Large intestine (tissue), 3 donors: Measurements from ENCODE around the gene PHF21B. TPM values are rescaled to one million over a fixed set of nuclear protein-coding genes. Genes with fewer than 3 reads are reported as not detected.

ENCODE experiments used
- DNase-seq, 2 donors: peaks; one replicate each; pipeline versions ENCODE4 v3.0.0 to v3.0.0-alpha.2; 2013
- H3K27ac ChIP-seq: one replicate; pipeline ENCODE4 v1.5.1; 2013; ENCODE audit warnings: low read length
- H3K27me3 ChIP-seq: 2 replicates; pipeline ENCODE4 v1.6.1; 2013; ENCODE audit warnings: low read length; ENCODE audit not compliant: control insufficient read depth, insufficient read depth
- H3K36me3 ChIP-seq: 2 replicates; pipeline ENCODE4 v1.6.1; 2013; ENCODE audit warnings: low read length; ENCODE audit not compliant: control insufficient read depth, insufficient read depth
- H3K4me1 ChIP-seq: one replicate; pipeline ENCODE4 v1.6.1; 2013; ENCODE audit warnings: low read length; ENCODE audit not compliant: control insufficient read depth, insufficient read depth
- H3K4me3 ChIP-seq: one replicate; pipeline ENCODE4 v1.5.1; 2013; ENCODE audit warnings: low read length
- H3K9me3 ChIP-seq: one replicate; pipeline ENCODE4 v1.6.1; 2013; ENCODE audit warnings: mild to moderate bottlenecking, low read depth, low read length, moderate library complexity; ENCODE audit not compliant: control insufficient read depth
- WGBS: methylation state at CpG from one replicate; pipeline ENCODE4 v1.1.5; 2013; ENCODE audit warnings: low lambda C conversion rate; ENCODE audit not compliant: insufficient coverage; 5-methylcytosine and 5-hydroxymethylcytosine counted together
- polyA plus RNA-seq: library from polyadenylated mRNA; unstranded; fragments of 120-200 nt; gene quantifications from one replicate; pipeline ENCODE4 v1.2.1, GENCODE V29; 2013

PHF21B gene
- polyA plus RNA-seq, 1 donor, result 0.63 TPM

- DNase-seq, result no peak
- no peak overlapping the region for H3K4me3 ChIP-seq
- WGBS, result no CpG with 5 or more reads among the region's 25 CpGs
- no peaks in the 10 kb centered on the region for H3K9me3 ChIP-seq
- H3K27me3 ChIP-seq, result no peaks in the 10 kb centered on the region
- no peaks in the 10 kb centered on the region for H3K4me1 ChIP-seq
- no peak overlapping the region for H3K27ac ChIP-seq
- no peaks in the 10 kb centered on the region for H3K36me3 ChIP-seq
Measured at GRCh38 chr22:44845796-44846720, 163.7 kb downstream of the PHF21B start.

DNA sequence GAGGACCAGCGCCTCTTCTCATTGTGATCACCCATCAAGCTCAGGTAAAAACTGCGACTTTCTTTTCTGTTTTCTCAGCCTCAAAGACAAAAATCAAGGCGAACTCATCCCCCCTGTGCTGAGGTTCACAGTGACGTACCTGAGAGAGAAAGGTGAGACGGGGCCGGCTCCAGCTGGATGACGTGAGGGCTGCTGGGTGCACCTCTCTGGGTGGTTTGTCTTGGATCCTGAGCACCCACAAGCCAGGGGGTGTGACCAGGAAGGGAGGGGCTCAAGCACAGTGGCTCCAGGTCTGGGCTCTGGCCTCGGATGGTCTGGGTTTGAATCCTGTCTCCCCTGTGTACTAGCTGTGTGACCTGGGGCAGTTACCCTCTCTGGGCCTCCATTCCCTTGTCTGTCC lies 164.6 kb downstream of the PHF21B start:
- Histone ChIP-seq H3K9me3 (no peaks in the 10 kb centered on the region), H3K36me3 (no peaks in the 10 kb centered on the region), H3K4me1 (no peaks in the 10 kb centered on the region), H3K27me3 (no peaks in the 10 kb centered on the region), H3K27ac (no peak overlapping the region), H3K4me3 (no peak overlapping the region)
- DNase-seq, result no peak
- no CpG with 5 or more reads among the region's 8 CpGs for WGBS

- no peaks in the 10 kb centered on the region for H3K4me1 ChIP-seq
- no peaks in the 10 kb centered on the region for H3K36me3 ChIP-seq
- no peak overlapping the region for H3K4me3 ChIP-seq
- H3K27ac ChIP-seq, result no peak overlapping the region
- no peaks in the 10 kb centered on the region for H3K9me3 ChIP-seq
- WGBS, result no CpG with 5 or more reads among the region's 7 CpGs
- no peak for DNase-seq
- no peaks in the 10 kb centered on the region for H3K27me3 ChIP-seq
Measured at GRCh38 chr22:44842417-44842816, 167.4 kb downstream of the PHF21B start.

DNA sequence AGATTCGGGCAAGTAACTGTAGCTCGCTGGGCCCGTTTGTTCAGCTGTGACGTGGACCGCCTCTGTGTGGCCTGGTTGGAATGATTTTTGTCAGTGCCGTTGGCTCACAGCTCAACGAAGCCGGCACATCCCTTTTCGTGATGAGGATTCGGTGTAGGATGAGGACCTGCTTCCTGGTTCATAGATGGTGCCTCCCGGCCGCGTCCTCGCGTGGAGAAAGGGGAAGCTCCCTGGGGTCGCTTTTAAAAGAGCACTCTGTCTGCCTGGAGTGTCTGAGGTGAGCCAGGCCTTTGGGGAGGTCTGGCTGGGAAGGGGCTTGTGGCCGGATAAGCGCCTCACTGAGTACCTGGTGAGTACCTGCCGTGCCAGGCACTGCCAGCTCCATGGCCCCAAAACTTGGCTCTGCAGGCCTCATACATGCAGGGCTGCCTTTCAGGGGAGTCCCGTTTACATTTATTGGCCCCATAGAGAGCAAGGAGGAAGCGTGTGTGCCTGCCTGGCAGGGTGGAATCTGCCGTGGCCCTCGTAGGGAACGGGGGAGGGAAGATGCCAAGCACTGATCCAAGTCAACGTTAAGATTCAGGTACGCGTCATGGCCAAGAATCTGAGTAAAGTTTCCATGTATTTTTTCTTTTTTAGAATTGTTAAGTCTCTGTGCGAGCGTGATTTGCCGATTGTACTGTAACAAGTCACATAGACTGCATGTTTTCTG lies 169.0 kb downstream of the PHF21B start:
- no peak overlapping the region for H3K27ac ChIP-seq
- H3K9me3 ChIP-seq, result no peaks in the 10 kb centered on the region
- H3K27me3 ChIP-seq, result no peaks in the 10 kb centered on the region
- no peaks in the 10 kb centered on the region for H3K4me1 ChIP-seq
- H3K36me3 ChIP-seq, result peaks cover 3% of the 10 kb centered on the region
- H3K4me3 ChIP-seq, result no peak overlapping the region
- no CpG with 5 or more reads among the region's 30 CpGs for WGBS
- no peak for DNase-seq

DNA sequence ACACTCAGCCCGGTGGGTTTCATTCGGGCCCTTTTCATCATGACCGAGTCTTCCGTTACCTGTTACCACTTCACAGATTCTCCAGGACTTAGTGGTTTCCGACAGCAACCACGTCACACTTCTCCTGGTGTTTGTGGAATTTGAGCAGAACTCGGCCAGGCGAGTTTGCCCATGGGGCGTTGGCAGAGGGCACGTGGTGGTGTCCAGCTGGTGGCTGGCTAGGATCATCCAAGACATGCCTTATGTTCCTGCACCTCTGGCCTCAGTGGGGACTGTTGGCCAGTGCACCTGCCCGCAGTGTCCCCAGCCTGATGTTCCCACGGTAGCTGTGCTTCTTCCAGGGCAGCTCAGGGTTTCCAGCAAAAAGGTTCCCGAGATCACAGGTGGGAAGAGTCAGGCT lies 170.1 kb downstream of the PHF21B start:
- no peak overlapping the region for H3K4me3 ChIP-seq

DNA sequence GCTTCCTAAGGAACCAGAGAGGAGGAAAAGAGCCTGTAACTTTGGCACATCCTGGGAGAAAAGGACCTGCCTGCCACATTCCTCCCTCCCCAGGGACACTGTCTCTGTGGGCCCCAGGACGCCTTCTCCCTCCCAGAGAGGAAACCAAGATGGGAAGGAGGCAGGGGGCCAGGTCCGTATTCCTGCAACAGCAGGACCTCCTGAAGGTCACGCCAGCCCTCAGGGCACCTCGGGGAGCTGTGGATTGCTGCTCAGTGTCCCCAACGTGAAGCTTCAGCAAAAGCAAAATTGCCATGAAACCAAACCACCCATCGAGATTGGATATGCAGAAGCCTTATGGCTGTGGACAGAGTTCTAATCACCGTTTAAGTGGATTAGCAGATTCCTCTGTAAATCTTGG lies 170.7 kb downstream of the PHF21B start:
- Histone ChIP-seq H3K27ac (no peak overlapping the region), H3K36me3 (peaks cover 8% of the 10 kb centered on the region), H3K4me3 (no peak overlapping the region), H3K4me1 (no peaks in the 10 kb centered on the region), H3K27me3 (no peaks in the 10 kb centered on the region), H3K9me3 (no peaks in the 10 kb centered on the region)
- DNase-seq, result no peak
- WGBS, result no CpG with 5 or more reads among the region's 7 CpGs

More for the DNA sequence above, 170.1 kb downstream of the PHF21B start:
- H3K27ac ChIP-seq, result no peak overlapping the region
- no peaks in the 10 kb centered on the region for H3K27me3 ChIP-seq
- H3K9me3 ChIP-seq, result no peaks in the 10 kb centered on the region
- H3K36me3 ChIP-seq, result peaks cover 8% of the 10 kb centered on the region
- no CpG with 5 or more reads among the region's 13 CpGs for WGBS
- DNase-seq, result no peak
- H3K4me1 ChIP-seq, result no peaks in the 10 kb centered on the region

- Histone ChIP-seq H3K9me3 (no peaks in the 10 kb centered on the region), H3K4me1 (no peaks in the 10 kb centered on the region), H3K36me3 (peaks cover 8% of the 10 kb centered on the region), H3K27ac (no peak overlapping the region), H3K4me3 (no peak overlapping the region), H3K27me3 (no peaks in the 10 kb centered on the region)
- no peak for DNase-seq
- WGBS, result 100% methylated on average over 1 of the region's 16 CpGs
Measured at GRCh38 chr22:44838316-44839016, 171.3 kb downstream of the PHF21B start.

DNA sequence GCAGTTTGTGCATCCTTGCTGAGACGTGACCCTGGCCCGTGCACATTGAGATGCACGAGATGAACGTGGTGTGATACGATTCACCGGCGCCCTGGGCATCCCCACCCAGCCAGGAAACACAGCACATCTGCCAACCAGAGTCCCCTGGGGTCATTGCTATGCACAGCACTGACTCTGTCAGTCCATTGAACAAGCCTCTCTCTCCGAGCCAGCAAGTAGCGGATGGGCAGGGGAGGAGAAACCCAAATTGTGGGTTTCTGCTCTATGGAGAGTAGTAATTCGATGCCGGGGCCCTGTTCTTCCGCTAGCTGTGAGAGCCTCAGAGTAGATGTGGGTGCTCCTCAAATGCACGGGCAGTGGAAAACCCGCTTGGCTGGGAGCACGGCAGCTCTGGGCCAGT lies 172.3 kb downstream of the PHF21B start:
- DNase-seq, result no peak
- Histone ChIP-seq H3K4me1 (no peaks in the 10 kb centered on the region), H3K4me3 (no peak overlapping the region), H3K36me3 (peaks cover 8% of the 10 kb centered on the region), H3K27ac (no peak overlapping the region), H3K27me3 (no peaks in the 10 kb centered on the region), H3K9me3 (no peaks in the 10 kb centered on the region)
- no CpG with 5 or more reads among the region's 15 CpGs for WGBS

DNA sequence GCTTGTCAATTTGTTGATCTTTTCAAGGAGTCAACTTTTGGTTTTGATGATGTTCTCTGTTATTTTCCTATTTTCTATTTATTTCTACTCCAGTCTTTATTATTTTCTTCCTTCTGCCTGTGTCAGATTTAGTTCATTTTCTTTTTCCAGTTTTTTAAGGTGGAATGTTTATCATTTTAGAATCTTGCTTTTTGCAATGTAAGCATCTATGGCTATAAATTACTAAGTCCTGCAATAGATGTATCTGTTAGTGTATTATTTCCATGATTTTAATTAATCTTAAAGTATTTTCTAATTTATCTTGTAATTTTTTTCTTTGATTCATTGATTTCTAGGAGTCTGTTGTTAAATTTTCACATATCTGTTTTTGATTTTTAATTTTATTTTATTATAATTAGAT lies 175.7 kb downstream of the PHF21B start:
- Histone ChIP-seq H3K36me3 (peaks cover 8% of the 10 kb centered on the region), H3K27ac (no peak overlapping the region), H3K9me3 (no peaks in the 10 kb centered on the region), H3K27me3 (no peaks in the 10 kb centered on the region), H3K4me1 (no peaks in the 10 kb centered on the region), H3K4me3 (no peak overlapping the region)
- DNase-seq, result no peak

DNA sequence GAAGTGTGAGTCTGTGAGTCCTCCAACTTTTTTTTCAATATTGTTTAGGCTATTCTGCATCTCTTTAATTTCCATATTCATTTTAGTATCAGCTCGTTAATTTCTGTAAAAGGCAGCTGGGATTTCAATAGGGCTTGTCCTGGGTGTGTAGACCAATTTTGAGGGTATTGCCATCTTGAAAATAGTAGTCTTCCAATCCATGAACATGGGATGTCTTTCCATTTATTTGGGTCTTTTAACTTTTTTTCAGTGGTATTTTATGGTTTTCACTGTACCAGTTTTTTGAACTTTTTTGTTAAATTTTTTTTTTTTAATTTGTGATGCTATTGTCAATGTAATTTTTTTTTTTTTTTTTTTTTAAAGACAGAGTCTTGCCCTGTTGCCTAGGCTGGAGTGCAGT lies 177.9 kb downstream of the PHF21B start:
- H3K36me3 ChIP-seq, result peaks cover 8% of the 10 kb centered on the region
- H3K27me3 ChIP-seq, result no peaks in the 10 kb centered on the region
- no CpG with 5 or more reads among the region's 1 CpG for WGBS
- DNase-seq, result no peak
- H3K4me3 ChIP-seq, result no peak overlapping the region
- H3K9me3 ChIP-seq, result no peaks in the 10 kb centered on the region
- H3K4me1 ChIP-seq, result no peaks in the 10 kb centered on the region
- H3K27ac ChIP-seq, result no peak overlapping the region
